Central memory CD4-positive, alpha-beta T cell (primary cell): ENCODE measurements around the gene LSM5.
"Not testable (repeated sequence)": the region's sequence is repeated elsewhere in the genome, so short reads cannot be mapped to it uniquely, and the experiment has no call there.

ENCODE experiments used
- DNase-seq: peaks from one replicate; pipeline ENCODE4 v3.0.0; 2022

The LSM5 gene

DNA sequence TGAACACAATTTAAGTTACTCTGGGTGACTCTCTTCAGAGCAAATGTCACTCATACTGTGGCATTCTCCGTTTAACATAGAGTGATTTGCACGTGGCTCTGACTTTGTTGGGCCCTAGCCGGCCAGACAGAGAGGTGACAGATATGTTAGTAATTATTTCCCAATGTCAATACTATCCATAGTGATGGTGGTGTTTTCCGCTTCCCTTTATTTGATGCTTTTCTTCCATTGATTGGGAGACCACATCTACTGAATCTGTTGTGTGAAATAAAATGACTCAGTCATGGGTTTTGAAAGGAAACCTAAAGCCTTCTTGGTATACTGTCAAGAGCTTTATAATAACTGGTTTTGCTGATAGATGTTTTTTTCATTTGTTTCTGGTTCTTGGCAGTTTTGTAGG is 12.5 kb upstream of the LSM5 start:
- DNase-seq, result no peak

DNA sequence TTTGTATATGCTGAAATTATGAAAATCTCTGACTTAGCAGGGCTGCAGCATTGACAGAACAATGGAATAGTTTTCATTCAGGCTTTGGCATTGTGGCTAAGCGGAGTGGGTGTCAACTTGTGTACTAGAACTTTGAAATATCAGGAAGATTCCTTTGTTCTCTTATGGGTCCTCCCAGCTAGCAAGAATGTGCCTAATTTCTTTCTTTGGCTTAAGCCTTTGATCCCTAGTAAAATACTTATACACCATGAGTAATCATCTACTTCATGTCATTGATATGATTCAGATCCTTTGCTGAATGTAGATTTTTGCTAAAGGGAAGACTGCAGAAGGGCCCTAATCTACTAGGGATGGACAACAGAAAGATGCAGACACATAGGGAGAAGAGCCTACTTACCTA is 11.3 kb upstream of the LSM5 start:
- DNase-seq, result no peak

DNA sequence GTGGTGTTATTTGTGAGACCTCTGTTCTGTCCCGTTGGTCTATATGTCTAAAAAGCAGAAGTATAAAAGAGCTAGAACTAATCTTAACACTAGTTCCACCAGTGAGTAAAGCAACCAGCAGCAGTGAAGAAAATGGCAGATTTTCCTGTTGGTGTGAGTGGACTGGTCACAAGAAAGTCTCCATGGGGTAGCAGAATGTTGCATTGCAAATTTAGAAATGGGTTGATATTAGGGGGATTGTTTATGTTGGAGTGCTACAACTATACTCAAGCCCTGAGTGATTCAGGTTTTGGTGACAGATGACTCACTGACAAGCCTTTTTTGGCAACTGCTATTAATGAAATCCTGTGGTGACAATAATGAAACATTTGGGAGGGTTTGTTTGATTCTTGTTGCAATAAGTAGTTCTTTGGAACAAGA is 10.8 kb upstream of the LSM5 start:
- DNase-seq, result no peak

DNA sequence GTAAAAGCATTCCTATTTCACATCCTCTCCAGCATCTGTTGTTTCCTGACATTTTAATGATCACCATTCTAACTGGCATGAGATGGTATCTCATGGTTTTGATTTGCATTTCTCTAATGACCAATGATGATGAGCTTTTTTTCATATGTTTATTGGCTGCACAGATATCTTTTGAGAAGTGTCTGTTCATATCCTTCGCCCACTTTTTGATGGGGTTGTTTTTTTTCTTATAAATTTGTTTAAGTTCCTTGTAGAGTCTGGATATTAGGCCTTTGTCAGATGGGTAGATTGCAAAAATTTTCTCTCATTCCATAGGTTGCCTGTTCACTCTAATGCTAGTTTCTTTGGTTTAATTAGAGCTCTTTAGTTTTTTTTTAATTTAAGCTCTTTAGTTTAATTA is 10.0 kb upstream of the LSM5 start:
- not testable (repeated sequence) for DNase-seq

DNA sequence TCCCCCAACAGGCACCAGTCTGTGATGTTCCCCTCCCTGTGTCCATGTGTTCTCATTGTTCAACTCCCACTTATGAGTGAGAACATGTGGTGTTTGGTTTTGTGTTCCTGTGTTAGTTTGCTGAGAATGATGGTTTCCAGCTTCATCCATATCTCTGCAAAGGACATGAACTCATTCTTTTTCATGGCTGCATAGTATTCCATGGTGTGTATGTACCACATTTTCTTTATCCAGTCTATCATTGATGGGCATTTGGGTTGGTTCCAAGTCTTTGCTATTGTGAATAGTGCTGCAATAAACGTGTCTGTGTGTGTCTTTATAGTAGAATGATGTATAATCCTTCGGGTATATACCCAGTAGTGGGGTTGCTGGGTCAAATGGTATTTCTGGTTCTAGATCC is 9.6 kb upstream of the LSM5 start:
- not testable (repeated sequence) for DNase-seq

DNA sequence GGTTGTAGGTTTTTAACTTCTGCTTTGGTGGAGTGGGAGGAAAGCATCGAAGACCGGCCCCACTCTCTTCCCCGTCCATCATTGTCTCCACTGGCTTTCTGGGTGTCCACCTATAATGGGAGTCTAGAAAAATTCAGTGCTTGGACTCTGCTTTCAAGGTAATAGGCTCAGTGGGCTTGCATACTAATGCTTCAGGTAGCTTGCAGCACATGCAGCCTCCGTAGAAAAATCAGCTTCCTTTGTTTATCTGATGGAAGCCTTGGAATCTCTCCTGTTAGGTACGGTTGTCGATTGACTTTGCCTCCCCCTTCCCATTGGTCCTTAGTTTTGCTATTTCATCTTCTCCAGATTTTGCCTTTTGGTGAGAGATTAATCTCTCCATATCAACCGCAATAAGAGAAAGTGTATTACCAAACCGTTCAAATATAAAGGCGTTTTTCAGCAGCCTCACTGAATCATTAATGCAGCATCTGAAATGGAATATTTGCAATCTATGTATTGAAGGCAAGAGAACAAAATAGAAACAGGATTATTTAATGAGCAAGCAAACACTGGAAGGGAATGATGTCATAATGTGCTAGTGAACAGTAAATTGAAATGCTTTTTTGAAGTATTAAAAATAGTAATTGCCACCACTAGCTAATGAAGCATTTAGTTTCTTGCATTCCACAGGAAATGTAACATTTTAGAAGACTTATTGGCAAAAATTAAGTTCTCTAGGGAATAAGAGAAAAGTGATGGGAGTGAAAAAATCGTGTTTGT is 6.1 kb upstream of the LSM5 start:
- no peak for DNase-seq

DNA sequence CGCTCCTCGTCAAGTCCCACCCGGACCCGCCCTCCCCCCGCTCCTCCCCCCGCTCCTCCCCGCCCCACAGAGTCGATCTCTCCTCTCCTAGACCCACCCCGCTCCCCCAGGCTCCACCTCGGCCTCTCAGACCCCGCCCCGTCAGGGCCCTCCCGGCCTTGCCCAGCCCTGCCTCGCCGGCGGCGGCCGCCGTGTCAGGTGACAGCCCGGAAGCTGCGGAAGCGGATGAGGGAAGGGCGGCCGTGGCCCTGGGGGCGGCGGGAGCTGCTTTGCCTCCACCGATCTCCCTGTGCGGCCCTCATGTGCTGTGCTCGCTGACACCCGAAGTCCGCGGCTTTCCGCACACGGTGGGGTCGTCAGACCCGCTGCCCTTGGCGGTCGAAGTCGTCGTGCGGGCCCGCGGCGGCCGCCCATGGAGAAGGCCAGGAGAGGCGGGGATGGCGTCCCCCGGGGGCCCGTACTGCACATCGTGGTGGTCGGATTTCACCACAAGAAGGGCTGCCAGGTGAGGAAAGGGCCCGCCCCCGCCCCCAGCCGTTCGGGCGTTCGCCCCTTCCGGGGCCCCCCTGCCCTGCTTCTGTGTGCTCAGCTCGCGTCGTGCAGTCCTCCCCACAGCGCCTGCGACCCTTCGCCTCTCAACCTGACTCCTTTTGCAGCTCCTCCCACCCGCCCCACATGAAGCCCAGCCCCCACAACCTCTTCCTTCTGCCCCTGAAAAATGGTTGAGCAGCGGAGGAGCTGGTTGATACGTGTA is 5.3 kb upstream of the LSM5 start, which contains the start of gene AVL9:
AVL9 (plus strand) TSS at position 192 of the 754 bp plus-strand sequence; CDS start at position 413, 221 bp downstream.
- DNase-seq, result peak; percentile 98

DNA sequence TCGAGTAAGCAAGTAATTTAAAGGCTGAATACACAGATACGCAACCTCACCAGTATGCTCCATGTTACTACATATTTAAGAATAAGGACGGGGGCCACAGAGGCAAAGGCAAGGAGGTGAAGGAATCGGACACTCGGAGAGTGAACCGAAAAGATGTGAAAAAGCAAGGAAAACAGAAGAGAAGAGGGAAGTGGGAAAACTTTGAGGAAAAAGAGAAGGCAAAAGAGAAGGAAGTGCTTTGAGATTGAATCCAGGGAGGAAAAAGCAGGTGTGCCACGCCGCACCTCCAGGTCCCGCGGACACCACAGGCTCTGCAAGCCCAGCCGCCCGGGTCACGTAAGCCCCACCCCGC is 4.7 kb upstream of the LSM5 start:
- DNase-seq, result no peak

DNA sequence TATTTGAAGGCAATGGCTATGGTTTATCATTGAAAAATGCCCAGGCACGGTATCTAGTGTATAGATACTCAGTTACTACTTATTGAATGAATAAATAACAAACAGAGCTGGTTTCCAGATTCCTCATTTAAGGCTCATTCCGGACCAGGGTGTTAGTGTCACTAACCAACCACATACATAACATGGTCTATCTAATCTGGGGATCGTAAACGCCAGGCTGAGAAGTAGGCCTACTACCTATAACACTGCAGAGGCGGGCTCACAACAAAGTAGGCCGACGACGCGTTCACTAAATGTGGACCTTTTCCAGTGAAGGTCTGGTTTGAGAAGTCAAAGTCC is 423 bp downstream of the LSM5 start:
- DNase-seq, result no peak

DNA sequence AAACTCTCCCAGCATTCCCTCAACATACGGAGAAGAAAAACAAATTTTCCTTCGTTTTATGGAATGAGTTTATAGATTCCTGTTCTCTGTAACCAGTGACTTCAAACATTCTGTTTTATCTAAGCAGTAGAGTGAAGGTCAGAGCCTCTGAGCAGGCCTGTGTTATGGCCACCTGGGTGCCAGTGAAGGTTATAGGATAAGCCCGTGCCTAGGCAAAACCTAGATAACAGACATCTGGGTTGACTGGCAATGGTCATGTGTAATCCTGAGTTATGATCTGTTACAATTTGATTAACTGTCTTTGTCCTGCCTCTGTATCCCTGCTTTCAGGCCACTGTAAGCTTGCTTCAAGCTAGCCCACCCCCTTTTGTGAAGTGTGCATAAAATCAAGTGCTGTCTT is 8.3 kb downstream of the LSM5 start:
- no peak for DNase-seq

DNA sequence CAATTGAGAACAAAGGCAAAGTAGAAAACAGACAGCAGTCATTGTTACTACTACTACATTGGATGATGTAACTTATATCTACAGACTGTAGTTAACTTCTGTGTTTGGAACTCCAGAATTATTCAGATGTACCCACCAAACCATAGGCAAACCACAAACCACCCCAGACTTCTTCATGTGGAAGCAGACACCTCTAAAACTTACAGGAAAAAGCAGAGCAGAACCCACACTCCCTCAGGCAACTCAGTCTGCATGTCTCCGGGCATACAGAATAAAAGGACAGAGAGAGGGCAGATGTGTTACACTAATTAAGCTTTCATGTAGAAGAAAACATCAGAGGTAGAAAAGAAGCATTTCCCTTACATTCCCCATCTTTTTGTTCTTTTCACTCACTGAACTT is 9.0 kb downstream of the LSM5 start:
- DNase-seq, result no peak

DNA sequence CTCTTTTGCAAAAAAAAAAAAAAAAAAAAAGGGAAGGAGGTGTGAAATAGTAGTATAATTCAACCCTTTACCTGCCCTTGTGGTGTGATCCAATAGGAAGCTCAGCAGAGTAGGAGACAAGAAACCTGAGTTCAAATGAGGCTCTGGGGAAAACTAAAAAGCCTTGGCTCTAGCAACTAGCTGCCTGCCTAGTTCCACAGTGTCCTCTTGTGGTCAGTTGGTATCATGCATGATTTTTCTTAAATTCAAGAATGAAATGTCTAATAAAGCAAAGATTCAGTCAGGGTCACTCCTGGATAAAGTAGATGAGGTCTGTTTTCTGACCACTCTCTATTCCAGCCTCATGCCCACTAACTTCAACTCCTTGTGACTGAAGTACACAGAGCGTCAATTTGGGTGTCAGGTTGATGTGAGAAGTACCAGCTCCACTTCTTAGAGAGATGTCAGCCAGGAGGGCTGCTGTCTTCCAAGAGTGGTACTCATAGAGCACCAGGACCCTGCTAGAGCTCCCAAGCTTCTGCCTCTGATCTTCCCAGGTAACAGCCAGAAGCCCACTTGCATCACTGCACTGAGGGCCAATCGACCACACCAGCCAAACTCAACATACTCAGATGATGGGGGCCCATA is 10.5 kb downstream of the LSM5 start:
- no peak for DNase-seq

DNA sequence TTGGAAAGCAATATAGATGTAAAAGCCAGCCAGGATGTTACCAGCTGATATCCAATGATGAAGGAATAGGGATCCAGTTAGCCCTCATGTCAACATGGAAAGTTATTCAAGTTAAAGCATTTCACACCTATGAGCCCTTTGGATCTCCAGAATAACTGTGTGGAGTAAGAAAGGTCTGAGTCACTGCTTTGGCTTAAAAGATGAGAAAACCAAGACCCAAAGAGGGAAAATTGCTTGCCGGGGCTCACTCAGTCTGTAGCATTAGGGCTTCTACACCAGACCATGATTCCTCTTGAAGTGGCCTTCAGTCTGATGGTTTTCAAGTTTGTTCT is 12.6 kb downstream of the LSM5 start:
- no peak for DNase-seq

DNA sequence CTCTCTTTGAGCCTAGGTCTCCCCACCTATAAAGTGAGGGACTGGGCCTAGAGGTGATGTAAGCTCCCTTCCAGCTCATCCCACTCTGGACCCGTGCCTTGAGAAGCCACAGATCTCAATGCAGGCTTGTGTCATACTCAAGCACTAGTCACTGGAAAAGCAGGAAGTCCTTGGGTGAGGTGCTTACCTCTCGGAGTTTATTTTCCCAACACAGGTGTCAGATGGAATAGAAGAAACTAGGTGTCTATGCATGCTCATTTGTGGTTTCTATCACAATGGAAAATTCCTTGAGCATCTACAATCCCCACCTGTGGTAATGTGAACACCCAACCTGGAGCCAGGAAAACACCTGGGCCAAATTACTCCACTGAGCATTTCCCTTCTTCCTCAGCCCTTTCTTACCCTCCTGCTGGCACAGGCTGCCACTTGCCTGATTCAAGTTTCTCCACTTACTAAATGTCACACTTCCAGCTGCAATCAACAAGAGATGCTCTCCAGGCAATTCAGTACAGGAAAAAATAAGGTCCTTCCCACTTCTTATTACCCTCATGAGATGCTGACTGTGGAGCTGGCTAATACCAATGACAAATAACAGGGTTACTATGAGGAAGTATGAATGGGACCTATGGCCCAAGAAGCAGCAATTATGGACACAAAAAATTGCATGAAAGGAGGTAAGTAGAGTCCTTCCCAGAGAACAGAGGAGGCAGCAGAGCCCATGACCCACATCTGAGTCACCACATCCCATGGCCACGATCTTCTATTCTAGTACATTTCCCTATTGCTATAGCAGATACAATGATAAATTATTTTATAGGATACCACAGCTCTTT is 13.1 kb downstream of the LSM5 start:
- no peak for DNase-seq

DNA sequence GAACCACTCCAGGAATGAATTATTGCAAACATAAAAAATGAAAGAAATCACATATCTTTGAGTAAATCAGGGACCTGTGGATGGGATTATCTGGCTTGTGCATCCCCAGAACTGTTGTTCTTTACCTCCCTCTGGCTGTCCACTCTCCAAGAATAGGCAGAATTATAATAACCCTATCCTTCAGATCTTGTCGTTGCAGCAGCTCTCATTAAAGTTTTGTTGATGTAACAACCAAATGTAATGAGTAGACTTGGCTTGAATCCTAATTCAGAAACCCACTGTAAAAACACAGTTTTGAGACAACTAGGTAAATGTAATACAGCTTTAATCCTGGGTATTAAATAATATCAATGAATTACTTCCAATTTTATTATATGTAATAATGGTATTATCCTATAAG is 16.2 kb downstream of the LSM5 start:
- DNase-seq, result no peak

DNA sequence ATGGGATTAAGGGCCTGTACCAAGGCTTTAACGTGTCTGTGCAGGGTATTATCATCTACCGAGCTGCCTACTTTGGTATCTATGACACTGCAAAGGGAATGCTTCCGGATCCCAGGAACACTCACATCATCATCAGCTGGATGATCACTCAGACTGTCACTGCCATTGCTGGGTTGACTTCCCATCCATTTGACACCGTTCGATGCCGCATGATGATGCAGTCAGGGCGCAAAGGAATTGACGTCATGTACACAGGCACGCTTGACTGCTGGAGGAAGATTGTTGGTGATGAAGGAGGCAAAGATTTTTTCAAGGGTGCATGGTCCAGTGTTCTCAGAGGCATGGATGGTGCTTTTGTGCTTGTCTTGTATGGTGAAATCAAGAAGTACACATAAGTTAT is 18.2 kb downstream of the LSM5 start:
- DNase-seq, result no peak

DNA sequence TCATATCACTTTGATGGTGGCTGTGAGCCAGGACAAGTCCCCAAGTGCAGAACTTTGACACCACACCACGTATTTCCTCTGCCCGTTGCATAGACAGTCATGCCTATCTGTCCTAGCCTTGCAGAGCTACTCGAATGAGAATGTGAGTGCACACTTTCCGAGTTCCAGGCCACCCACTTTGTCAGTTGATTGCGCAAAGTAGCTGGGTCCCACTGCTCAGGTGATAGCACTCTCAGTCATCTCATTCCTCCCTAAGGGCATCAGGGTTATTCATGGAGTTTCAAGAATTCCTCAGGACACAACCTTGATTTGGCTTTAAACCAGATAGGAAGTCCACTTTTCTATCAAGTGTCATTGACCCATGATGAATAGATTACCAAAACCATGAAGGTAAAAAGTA is 19.3 kb downstream of the LSM5 start:
- DNase-seq, result no peak

DNA sequence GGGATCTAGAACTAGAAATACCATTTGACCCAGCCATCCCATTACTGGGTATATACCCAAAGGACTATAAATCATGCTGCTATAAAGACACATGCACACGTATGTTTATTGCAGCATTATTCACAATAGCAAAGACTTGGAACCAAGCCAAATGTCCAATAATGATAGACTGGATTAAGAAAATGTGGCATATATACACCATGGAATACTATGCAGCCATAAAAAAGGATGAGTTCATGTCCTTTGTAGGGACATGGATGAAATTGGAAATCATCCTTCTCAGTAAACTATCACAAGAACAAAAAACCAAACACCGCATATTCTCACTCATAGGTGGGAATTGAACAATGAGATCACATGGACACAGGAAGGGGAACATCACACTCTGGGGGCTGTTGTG is 20.2 kb downstream of the LSM5 start:
- DNase-seq, result not testable (repeated sequence)

DNA sequence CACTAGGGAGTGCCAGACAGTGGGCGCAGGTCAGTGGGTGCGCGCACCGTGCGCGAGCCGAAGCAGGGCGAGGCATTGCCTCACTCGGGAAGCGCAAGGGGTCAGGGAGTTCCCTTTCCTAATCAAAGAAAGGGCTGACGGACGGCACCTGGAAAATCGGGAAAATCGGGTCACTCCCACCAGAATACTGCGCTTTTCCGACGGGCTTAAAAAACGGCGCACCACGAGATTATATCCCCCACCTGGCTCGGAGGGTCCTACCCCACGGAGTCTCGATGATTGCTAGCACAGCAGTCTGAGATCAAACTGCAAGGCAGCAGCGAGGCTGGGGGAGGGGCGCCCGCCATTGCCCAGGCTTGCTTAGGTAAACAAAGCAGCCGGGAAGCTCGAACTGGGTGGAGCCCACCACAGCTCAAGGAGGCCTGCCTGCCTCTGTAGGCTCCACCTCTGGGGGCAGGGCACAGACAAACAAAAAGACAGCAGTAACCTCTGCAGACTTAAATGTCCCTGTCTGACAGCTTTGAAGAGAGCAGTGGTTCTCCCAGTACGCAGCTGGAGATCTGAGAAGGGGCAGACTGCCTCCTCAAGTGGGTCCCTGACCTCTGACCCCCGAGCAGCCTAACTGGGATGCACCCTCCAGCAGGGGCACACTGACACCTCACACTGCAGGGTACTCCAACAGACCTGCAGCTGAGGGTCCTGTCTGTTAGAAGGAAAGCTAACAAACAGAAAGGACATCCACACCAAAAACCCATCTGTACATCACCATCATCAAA is 25.4 kb downstream of the LSM5 start:
- not testable (repeated sequence) for DNase-seq

DNA sequence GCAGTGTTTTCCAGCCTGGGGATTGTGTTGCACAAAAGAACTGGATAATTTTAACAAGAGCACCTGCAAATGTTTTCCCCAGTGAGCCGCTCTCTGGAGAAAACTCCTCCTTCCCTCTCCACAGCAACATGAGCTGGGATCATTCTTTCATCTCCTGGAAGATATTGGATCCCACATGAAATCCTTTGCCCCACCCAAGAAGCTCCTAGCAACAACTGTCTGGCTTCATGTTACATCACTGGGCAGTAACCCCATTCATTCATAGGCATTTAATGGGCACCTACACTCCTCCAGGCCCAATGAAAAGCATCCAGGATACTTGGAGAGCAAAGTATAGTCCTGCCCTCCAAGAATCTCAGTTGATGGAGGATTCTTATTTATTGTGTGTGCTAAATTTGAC is 27.2 kb downstream of the LSM5 start:
- DNase-seq, result no peak

DNA sequence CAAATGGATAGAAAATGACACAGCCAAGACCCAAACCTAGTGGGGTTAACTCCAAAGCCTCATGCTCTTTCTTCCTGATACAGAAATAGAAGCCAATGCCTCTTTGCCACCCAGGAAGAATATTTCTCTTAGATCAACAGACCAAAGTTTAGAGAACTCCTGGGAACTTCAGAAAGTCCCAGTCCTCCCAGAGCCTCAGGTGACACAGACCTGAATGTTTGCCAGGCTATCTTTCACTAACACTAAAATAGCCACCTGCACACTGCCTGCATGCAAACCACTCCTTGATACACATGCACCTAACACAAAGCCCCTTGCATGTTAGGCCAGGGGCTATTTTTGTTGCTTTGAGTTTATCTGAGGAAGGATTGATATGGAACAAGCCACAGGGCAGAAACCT is 27.7 kb downstream of the LSM5 start:
- no peak for DNase-seq

DNA sequence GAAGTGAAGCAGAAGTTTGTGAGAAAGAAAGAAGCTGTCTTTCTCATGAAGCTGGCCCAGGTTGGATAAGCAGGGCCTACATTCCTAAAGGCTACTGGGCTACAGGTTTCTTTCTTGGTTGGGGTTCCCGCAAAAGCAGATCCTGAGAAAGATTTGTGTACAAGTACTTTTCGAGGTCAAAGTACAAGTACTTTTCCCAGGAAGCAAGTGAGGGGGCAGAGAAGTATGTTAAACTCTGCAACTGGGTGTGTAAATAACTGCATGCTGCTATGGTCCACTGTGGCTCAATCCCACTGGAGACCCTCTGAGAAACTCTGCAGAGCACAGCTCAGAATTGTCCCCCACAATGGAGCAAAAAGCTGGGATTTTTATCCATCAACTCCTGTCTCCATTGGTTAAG is 28.7 kb downstream of the LSM5 start:
- DNase-seq, result no peak

DNA sequence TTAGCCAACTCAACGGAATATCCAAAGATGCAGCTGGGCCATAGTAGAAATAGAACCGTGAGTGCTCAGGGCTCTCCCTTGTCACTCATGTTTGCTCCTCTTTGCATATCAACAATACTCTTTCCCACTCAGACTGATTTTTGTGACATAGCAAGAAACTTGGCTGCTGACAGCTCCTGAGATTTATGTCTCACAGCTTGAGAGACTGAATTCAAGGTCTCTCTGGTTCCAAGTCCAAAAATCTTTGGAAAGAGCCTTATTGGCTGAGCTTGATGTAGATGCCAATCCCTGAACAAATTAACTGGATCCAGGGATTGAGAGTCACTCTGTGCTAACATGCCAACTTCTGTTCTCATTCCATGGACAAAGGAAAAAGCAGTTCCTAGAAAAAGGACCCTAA is 30.4 kb downstream of the LSM5 start:
- DNase-seq, result no peak
